HG02759 (cell line): ENCODE data around the gene CRACR2B.

Source experiments
- ATAC-seq: cut with Tn5 transposase; IDR thresholded peaks from one replicate; pipeline ENCODE4 v1.9.1; 2021; ENCODE audit warnings: mild to moderate bottlenecking, moderate library complexity; ENCODE audit not compliant: unreplicated experiment

CRACR2B gene

GRCh38 chr11:850775-851763 lies 23.4 kb downstream of the CRACR2B start:
- ATAC-seq, result no peak

GRCh38 chr11:852762-853161 lies 25.0 kb downstream of the CRACR2B start:
- ATAC-seq, result no peak

DNA sequence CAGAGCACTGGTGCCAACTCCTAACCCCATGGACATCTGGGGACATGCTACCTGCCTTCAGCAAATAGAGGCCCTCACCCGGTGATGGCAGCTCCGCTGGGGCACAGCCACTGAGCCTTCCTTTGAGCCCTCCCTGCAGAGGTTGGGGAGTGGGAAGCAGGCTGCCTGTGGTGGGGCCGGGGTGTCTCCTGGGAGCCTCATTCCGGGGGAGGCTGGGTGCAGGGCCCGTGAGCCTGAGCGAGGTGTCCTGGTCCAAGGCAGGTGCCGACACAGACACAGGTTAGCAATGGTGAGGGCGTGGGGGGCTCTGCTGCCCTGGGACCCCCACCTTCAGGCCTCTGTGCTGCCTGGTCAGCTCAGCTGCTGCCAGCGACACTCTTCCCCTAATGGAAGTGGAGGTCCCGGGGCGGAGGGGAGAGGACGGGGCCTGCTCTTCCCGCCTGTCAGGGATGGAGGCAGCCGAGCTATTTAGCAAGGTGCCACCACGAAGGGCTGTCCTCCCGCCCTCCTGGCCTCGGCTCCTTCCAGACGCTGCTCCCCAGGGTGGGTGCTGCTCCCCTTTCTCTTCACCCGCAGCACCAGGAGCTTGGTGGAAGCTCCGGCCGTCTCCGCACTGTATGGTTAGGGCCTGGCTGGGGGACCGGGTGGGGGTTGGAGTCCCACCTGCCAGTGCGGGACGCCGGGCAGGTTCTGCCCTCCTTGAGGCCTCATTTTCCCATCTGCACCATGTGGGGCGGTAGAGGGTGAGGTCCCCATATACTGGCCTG lies 26.1 kb downstream of the CRACR2B start:
- ATAC-seq, result no peak

GRCh38 chr11:854601-855329 lies 27.0 kb downstream of the CRACR2B start:
- ATAC-seq, result no peak

DNA sequence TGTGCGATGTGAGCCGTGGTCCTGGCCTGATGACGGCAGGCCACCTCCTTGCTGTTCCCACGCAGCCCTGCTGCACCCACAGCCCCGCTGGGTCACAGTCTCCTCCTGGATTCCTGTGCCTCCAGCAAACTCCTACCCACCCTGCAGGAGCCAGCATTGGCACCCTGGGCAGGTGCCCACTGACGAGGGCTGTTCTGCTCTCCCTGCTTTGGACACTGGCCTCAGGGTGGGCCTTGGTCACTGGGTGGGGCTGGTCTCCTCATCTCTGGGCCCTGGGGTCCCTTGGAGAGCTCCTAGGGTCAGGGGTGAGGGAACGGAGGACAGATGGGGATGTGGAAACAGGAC lies 27.6 kb downstream of the CRACR2B start:
- no peak for ATAC-seq

DNA sequence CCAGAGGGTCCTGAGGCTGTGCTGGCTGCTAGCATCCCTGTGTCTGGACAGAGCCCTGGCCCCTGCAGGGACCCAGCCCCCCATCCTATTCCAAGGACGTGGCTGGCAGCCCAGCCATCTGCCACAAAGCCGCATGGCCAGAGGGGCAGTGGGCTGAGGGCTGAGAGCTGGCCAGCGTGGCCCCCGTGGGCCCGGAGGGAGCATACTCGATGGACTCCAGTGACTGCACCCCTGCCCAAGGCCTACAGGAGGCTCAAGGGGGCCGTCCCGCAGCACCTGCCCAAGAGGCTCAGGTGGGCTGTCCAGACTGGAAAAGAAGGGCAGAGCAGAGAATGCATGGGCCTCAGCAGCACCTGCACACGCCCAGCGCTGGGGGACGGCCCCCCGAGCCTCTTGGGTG lies 28.1 kb downstream of the CRACR2B start:
- no peak for ATAC-seq

DNA sequence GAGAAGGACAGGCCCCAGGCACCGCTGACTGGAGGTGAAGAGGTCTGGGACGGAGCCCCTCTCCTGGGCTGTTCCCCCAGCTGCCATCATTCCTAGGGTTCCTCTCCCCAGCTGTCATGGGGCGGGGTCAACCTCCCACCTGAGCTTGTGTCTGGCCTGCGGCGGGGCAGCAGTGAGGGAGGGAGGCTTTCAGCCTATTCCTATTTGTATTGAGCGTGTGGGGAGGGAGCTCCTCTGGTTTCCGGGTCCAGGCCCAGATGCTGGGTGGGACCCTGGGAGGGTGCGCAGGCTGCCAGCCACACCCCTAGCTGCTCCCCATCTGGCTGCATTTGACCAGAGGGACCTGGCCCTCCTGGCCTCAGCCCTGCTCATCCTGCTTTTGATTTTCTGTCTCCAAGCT lies 28.7 kb downstream of the CRACR2B start:
- no peak for ATAC-seq

GRCh38 chr11:858053-858761 lies 30.5 kb downstream of the CRACR2B start:
- ATAC-seq, result no peak

GRCh38 chr11:858762-859339 lies 31.1 kb downstream of the CRACR2B start:
- no peak for ATAC-seq

- ATAC-seq, result no peak
Measured at GRCh38 chr11:859394-860131, 31.8 kb downstream of the CRACR2B start.

GRCh38 chr11:860234-861104 lies 32.8 kb downstream of the CRACR2B start:
- no peak for ATAC-seq

- ATAC-seq, result no peak
Measured at GRCh38 chr11:861105-861479, 33.4 kb downstream of the CRACR2B start.

DNA sequence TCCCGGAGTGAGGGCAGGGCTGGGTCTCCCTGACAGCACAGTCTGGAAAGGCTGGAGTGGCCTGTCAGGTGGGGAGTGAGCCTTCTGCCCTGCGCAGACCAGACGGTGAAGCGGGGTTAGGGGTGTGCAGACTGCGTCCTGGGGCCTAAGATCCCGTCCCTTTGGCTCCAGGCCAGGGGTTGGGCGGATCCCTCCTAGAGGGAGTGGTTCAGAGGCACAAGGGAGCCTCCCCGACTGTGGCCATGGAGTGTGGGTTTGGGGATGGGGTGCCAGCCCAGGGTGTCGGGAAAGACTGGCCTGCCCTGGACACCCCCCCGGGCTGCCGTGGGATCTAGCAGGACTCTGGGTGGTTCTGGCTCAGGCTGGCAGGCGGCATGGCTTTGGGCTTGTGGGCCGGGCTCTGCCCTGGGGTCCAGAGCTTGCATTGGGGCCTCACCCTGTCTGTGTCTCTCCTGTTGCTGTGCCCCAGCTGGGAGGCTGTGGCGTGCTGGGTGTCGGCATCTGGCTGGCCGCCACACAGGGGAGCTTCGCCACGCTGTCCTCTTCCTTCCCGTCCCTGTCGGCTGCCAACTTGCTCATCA lies 34.5 kb downstream of the CRACR2B start:
- ATAC-seq, result no peak

- no peak for ATAC-seq
Measured at GRCh38 chr11:862696-863022, 34.9 kb downstream of the CRACR2B start.

GRCh38 chr11:863023-863909 lies 35.5 kb downstream of the CRACR2B start:
- ATAC-seq, result no peak

DNA sequence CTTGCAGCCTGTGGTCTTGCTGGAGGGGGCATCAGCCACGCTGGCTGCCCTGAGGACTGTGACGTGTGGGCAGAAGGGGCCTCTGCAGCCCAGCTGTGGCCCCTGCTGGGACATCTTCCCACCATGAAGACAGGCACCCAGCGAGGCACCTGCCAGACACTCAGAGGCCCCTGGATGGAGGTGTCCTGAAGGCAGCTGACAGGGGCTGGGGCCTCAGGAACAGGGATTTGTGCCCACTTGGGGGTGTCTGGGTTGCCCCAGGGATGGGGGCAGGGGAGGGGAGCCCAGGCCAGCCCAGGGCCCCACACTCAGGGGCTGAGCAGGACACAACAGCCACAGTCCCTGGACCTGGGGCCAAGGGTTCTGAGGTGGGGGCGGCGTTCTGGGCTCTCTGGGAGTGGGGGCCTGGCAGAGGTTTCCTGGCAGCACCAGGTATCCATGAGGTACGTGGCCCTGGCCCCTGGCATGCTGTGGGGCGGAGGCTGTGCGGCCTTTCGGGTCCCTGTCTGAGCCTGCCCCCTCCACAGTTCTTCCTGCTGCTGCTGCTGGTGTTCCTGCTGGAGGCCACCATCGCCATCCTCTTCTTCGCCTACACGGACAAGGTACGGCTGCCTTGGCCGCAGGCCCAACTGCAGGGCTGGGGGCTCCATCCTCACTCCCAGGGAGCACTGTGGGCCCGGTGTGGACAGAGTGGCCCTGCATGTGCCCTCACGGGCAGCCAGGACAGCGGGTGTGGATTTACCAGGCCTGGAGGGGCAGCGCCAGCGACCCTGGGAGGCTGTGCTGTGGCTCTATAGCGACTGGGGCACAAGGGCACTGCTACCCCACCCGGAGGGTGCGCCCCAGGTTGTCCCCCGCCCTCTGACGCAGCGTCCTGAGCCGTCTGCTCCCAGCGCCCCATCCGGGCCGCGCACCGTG lies 36.5 kb downstream of the CRACR2B start:
- ATAC-seq, result no peak

- ATAC-seq, result no peak
Measured at GRCh38 chr11:864898-865297, 37.2 kb downstream of the CRACR2B start.
